MG63 (cell line): ENCODE measurements around the gene PRSS21. TPM values are rescaled to one million over a fixed set of nuclear protein-coding genes. Genes with fewer than 3 reads are reported as not detected.

Experiments
- DNase-seq: peaks from one replicate; pipeline ENCODE4 v3.0.0-alpha.2; 2020
- H3K27me3 ChIP-seq: fragments of 250-450 bp; sonication (Bioruptor Pico); 2 replicates; pipeline ENCODE4 v1.5.1; 2020; ENCODE audit warnings: mild to moderate bottlenecking, moderate library complexity
- H3K36me3 ChIP-seq: fragments of 250-450 bp; sonication (Bioruptor Pico); 2 replicates; pipeline ENCODE4 v1.5.1; 2020; ENCODE audit warnings: mild to moderate bottlenecking, moderate library complexity
- H3K4me3 ChIP-seq: fragments of 250-450 bp; sonication (Bioruptor Pico); 2 replicates; pipeline ENCODE4 v1.5.1; 2020; ENCODE audit warnings: mild to moderate bottlenecking, moderate library complexity
- H3K9me3 ChIP-seq: fragments of 250-450 bp; sonication (Bioruptor Pico); 2 replicates; pipeline ENCODE4 v1.5.1; 2020; ENCODE audit warnings: mild to moderate bottlenecking, moderate library complexity
- total RNA-seq: library from RNA; depleted of rRNA; stranded (reverse); fragments of >200 nt; shearing (Covaris generic); gene quantifications from 2 replicates; pipeline ENCODE4 v1.2.3, GENCODE V29; 2014; ENCODE audit warnings: low replicate concordance

Gene PRSS21
- total RNA-seq, 1 experiment from 2014 or later: 5.8 TPM

DNA sequence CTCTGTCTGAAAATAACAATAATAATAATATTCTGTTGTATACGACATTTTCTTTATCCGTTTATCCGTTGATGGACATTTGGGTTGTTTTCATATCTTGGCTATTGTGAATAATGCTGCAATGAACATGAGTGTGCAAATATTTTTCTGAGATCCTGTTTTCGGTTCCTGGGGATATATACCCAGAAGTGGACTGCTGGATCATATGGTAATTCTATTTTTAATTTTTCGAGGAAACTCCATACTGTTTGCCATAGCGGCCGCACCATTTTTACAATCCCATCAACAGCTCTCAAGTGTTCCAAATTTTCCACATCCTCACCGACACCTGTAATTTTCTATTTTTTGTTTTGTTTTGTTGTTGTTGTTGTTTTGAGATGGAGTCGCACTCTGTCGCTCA lies 24.1 kb upstream of the PRSS21 start:
- no peaks in the 10 kb centered on the region for H3K36me3 ChIP-seq
- DNase-seq: no peak
- no peak overlapping the region for H3K4me3 ChIP-seq
- no peaks in the 10 kb centered on the region for H3K9me3 ChIP-seq
- peaks cover 36% of the 10 kb centered on the region for H3K27me3 ChIP-seq

DNA sequence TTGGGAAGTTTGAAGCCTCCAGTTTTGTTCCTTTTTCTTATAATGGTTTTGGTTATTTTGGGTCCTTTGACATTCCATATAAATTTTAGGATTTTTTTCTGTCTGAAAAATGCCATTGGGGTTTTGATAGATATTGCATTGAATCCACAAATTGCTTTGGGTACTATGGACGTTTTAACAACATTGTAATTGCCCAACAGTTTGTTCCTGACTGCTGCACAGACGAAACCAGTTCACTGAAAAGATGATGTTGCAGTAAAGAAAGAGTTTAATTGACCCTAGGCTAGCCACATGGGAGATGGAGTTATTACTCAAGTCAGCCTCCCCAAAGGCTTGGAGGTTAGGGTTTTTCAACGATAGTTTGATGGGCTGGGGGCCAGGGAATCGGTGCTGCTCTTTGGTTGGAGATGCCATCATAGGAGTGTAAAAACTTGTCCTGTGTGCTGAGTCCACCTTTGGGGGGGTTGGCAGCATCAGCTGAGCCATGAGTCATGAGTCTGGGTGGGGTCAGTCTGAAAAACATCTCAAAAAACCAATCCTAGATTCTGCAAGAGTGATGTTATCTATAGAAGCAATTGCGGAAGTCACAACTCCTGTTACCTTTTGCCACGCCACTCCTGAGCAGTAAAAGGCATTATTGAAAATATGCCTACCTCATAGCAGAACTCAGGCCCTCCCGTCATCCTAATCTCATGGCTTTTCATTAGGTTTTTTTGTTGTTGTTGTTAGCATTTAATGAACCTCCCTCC lies 21.5 kb upstream of the PRSS21 start:
- H3K36me3 ChIP-seq: no peaks in the 10 kb centered on the region
- no peaks in the 10 kb centered on the region for H3K9me3 ChIP-seq
- peaks cover 21% of the 10 kb centered on the region for H3K27me3 ChIP-seq
- no peak for DNase-seq
- H3K4me3 ChIP-seq: no peak overlapping the region

DNA sequence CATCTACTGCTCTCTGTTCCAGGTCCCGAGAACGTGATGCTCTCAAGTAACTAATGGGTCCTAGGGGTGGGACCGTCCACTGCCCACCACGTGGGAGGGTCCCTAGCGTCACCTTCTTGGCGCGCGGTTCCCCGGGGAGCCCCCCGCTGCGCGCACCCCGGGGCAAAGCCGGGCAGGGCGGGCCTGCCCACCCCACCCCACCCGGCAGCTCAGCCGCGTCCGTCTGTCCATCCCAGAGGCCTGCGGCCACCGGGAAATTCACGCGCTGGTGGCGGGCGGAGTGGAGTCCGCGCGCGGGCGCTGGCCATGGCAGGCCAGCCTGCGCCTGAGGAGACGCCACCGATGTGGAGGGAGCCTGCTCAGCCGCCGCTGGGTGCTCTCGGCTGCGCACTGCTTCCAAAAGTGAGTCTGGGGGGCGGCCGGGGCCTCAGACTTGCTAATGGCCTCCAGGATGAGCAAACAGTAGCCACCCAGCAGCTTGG lies 18.3 kb upstream of the PRSS21 start:
- DNase-seq: no peak

DNA sequence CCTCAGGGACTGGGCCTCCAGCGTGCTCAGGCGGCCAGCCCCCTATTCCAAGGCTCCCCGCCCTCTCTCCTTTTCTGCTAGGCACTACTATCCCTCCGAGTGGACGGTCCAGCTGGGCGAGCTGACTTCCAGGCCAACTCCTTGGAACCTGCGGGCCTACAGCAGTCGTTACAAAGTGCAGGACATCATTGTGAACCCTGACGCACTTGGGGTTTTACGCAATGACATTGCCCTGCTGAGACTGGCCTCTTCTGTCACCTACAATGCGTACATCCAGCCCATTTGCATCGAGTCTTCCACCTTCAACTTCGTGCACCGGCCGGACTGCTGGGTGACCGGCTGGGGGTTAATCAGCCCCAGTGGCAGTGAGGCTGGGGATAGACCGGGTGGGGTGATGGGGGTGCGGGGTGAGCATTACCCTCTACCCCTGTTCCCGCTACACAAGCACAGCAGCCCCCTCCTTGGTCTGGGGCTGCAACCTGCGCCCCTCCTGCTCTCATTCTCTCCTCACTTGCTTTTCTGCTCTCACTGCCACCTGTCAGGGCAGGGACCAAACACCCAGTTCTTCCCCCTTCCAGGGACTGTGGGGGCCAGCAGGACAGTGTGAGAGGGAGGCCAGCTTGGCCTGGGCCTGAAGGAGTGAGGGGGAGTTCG lies 17.7 kb upstream of the PRSS21 start:
- no peak for DNase-seq
- no peaks in the 10 kb centered on the region; the same call in 1 of the 2 replicates for H3K27me3 ChIP-seq
- H3K9me3 ChIP-seq: peaks cover 17% of the 10 kb centered on the region
- H3K4me3 ChIP-seq: no peak overlapping the region
- H3K36me3 ChIP-seq: no peaks in the 10 kb centered on the region

More for the DNA sequence above, 18.3 kb upstream of the PRSS21 start:
- H3K27me3 ChIP-seq: no peaks in the 10 kb centered on the region; the same call in 1 of the 2 replicates
- H3K36me3 ChIP-seq: no peaks in the 10 kb centered on the region
- H3K9me3 ChIP-seq: peaks cover 11% of the 10 kb centered on the region
- H3K4me3 ChIP-seq: no peak overlapping the region

DNA sequence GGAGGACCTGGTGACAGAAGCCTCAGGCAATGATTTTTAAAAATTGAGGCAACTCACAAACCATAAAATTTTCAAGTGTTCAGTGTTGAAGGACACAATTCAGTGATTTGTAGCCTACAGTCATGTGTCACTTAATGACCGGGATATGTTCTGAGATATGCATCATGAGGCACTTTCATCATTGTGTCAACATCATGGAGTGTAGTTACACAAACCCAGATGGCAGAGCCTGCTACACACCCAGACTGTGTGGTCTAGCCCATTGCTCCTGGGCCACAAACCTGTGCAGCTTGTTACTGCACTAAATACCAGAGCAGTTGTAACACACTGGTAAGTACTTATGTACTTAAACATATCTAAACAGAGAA lies 17.2 kb upstream of the PRSS21 start:
- no peak for DNase-seq
- H3K9me3 ChIP-seq: peaks cover 20% of the 10 kb centered on the region
- no peak overlapping the region for H3K4me3 ChIP-seq
- no peaks in the 10 kb centered on the region for H3K36me3 ChIP-seq
- no peaks in the 10 kb centered on the region; the same call in 1 of the 2 replicates for H3K27me3 ChIP-seq

DNA sequence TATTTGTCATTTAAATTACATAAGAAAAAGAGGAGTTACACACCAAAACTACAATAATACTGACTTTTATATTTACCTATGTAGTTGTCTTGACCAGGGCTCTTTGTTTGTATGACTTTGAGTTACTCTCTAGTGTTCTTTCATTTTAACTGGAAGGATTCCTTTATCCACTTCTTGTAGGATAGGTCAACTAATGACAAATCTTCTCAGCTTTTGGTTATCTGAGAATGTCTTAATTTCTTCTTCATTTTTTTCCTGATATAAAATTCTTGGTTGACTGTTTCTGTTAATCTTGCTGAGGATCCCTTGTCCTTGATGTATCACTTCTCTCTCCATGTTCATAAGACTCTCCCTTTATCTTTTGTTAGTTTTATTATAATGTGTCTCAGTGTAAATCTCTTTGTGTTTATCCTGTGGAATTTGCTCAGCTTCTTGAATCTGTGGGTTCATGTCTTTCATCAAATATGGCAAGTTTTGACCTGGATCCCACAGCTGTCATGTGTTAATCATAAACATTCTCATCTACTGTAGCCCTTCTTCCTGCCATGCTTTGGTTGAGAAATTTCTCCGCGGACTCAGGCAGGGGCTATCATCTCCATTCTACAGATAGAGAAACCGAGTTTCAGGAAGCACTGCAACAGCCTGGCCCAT lies 13.4 kb upstream of the PRSS21 start:
- Histone ChIP-seq H3K4me3 (no peak overlapping the region), H3K27me3 (no peaks in the 10 kb centered on the region; the same call in 1 of the 2 replicates), H3K9me3 (peaks cover 38% of the 10 kb centered on the region), H3K36me3 (no peaks in the 10 kb centered on the region)
- DNase-seq: no peak

DNA sequence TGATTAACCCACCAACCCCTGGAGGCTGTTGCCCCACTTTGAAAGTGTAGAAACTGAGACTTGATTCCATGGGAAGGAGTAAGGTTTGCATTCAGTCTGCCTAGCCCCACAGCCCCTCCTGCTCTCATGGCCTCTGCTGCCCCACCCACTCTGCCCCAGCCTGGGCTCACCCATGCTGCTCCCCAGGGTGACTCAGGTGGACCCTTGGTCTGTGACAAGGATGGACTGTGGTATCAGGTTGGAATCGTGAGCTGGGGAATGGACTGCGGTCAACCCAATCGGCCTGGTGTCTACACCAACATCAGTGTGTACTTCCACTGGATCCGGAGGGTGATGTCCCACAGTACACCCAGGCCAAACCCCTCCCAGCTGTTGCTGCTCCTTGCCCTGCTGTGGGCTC lies 12.3 kb upstream of the PRSS21 start:
- Histone ChIP-seq H3K4me3 (no peak overlapping the region), H3K36me3 (no peaks in the 10 kb centered on the region), H3K9me3 (peaks cover 46% of the 10 kb centered on the region), H3K27me3 (no peaks in the 10 kb centered on the region; the same call in 1 of the 2 replicates)
- DNase-seq: no peak

DNA sequence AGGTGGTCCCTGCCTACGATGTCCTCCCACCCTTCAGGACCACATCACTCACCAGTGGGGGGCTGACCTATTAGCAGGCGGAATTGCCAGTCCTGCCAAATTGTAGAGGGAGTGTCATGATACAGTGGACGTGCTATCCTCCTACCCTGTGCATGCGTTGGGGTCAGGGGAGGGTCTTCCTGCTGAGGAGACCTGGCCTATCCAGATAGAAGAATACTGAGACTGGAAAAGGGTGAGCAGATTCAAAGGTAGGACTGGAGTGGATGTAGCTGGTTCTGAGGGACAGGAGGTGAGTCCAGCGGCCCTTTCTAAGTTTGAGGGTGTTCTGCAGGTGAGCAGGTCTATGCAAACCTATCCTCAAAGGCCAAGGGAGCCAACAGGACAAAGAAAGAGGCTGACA lies 10.8 kb upstream of the PRSS21 start:
- Histone ChIP-seq H3K4me3 (no peak overlapping the region), H3K9me3 (peaks cover 46% of the 10 kb centered on the region), H3K27me3 (no peaks in the 10 kb centered on the region; the same call in 1 of the 2 replicates), H3K36me3 (no peaks in the 10 kb centered on the region)
- no peak for DNase-seq

DNA sequence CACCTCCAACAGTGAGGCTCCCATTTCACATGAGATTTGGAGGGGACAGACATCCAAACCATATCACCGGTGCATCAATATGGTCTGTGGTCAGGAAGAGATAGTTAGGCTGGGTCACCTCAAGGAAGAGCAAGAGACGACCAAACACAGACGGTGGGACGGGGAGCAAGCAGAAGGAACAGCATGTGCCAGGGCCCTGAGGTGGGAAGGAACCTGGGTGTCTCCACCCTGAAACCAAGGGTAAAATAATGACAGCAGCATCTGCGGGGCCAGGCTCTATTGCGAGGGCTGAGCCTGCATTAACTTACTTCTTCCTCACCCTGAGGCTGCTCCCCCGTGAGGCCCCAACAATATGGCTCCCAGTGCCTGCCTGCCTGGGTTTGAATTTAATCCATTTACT lies 8.9 kb upstream of the PRSS21 start:
- no peak for DNase-seq
- H3K4me3 ChIP-seq: no peak overlapping the region
- no peaks in the 10 kb centered on the region for H3K36me3 ChIP-seq
- H3K9me3 ChIP-seq: peaks cover 41% of the 10 kb centered on the region
- H3K27me3 ChIP-seq: no peaks in the 10 kb centered on the region; the same call in 1 of the 2 replicates

DNA sequence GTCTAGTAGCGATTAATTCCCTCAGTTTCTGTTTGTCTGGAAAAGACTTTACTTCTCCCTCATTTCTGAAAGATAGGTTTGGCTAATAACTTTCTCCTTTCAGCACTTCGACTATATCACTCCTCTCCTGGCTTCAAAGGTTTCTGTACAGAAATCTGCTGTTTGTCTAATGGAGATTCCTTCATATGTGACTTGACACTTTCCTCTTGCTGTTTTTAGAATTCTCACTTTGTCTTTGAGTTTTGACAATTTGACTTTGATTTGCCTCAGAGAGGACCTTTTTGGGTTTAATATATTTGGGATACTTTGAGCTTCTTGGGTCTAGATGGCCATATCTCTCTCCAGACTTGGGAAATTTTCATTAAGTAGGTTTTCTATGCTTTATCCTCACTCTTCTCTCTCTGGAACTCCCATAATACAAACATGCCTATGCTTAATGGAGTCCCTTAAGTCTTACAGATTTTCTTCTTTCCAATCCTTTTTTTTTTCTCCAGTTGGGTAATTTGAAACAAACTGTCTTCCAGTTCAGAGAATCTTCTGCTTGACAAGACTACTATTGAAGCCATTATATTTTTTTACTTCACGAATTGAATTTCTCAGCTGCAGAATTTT lies 7.8 kb upstream of the PRSS21 start:
- Histone ChIP-seq H3K27me3 (no peaks in the 10 kb centered on the region), H3K9me3 (peaks cover 30% of the 10 kb centered on the region), H3K36me3 (no peaks in the 10 kb centered on the region), H3K4me3 (no peak overlapping the region)
- DNase-seq: no peak

DNA sequence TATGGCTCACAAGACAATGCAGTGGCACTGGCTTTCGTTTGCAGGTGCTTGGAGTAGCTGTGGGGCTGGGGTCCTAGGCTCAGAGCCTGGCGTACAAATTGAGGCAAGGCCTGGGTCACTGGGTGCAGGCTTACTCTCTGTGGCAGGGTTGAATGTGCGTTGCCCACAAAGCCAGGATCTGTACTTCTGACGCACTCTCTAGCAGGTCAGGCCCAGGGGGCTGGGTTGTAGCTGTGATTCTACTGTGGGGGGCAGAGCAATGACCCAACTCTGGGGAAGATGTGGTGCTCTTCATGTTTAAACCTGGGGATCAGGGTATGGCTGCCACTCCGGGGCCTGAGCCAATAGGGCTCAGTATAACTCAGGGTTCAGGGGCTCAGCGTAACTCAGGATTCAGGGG lies 6.4 kb upstream of the PRSS21 start:
- no peak overlapping the region for H3K4me3 ChIP-seq
- peaks cover 20% of the 10 kb centered on the region for H3K9me3 ChIP-seq
- H3K27me3 ChIP-seq: no peaks in the 10 kb centered on the region
- H3K36me3 ChIP-seq: no peaks in the 10 kb centered on the region
- DNase-seq: no peak

DNA sequence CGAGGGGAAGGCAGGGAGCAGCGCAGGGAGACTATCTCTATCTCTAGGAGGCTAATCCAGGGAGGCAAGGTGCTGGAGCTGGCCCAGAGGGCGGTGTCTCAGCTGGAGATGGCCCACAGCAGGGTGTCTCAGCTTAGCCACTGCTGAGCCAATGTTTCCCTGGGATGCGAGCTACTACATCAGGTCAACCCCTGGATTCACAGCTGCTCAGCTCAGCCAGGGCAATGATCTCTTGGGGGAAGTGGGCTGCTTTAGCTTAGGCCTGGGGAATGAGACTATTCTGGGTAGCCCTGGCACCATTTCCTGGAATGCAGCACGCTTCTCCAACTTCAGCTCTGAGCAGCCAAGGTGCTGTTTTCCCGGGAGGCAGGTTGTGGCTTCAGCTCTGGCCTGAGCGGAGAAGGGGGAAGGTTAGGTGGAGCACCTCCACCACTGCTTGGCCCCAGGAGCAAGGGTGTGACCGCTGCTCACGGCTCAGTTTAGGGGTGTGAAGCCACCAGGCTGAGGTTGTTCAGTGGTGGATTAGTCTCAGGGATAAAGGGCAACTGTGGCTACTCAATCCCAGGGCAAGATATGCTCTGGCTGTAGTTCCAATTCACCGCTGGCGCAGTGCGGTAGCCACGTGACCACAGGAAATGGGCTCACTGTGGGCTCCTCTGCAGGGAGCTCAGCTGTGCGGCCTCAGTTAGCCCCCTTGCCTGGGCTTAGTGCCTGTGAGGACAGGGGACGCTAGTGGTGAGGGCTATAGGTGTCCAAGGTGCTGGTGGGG lies 5.2 kb upstream of the PRSS21 start:
- peak; percentile 77 for DNase-seq
- peaks cover 15% of the 10 kb centered on the region for H3K9me3 ChIP-seq
- H3K4me3 ChIP-seq: no peak overlapping the region
- no peaks in the 10 kb centered on the region for H3K27me3 ChIP-seq
- no peaks in the 10 kb centered on the region for H3K36me3 ChIP-seq

DNA sequence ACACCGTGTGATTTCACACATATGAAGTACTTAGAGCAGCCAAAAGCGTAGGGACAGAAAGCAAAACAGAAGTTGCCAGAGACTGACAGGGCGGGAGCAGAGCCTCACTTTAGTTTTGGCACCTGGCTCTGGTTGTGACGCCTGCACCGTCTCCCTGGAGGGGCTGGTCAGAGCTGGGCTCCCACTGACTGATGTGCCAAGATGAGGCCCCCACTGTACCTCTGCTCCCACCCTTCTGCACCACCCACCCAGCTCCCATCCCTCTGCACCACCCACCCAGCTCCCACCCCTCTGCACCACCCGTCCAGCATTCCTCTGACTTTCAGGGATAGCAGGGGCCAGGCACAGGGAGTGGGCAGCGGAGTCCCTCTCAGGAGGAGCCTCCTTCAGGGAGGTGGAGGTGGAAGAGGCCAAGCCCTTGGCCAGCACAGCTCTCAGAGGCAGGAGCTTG lies 3.2 kb upstream of the PRSS21 start:
- DNase-seq: no peak
- Histone ChIP-seq H3K9me3 (peaks cover 7% of the 10 kb centered on the region; the same call in 1 of the 2 replicates), H3K4me3 (no peak overlapping the region), H3K36me3 (no peaks in the 10 kb centered on the region), H3K27me3 (no peaks in the 10 kb centered on the region)

DNA sequence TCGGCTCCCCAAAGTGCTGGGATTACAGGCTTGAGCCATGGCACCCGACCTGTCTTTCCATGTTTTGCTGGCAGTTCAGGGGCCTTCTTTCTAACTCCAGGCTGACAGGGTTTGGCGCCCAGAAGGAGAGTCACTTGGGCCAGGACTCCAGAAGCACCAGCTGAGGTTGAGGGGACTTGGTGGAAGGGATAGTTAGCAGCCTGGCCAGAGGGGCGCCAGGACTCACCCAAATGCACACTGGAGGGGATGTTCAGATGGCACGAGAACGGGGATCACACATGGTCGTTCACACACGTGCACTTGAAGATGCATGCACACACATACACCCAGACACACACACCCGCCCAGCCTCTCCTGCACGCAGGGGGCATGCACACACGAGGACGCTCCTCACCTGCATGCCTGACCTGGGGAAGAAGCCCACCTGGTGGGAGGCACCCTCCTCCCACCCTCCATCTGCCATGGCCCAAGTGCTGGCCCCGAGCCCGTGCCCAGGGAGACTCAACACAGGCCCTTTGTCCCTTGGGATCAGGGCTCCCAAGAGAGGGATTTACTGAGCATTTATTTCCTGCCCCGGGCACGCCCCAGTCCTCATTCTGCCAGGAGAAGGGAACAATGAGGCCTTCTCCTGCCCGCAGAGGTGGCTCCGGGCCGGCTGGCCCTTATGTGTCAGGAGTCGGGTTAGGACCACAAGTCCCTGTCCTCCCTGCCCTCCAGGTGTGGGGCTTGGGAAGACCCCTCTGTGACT lies 2.3 kb upstream of the PRSS21 start:
- Histone ChIP-seq H3K27me3 (no peaks in the 10 kb centered on the region), H3K9me3 (no peaks in the 10 kb centered on the region), H3K4me3 (no peak overlapping the region), H3K36me3 (no peaks in the 10 kb centered on the region)
- no peak for DNase-seq

DNA sequence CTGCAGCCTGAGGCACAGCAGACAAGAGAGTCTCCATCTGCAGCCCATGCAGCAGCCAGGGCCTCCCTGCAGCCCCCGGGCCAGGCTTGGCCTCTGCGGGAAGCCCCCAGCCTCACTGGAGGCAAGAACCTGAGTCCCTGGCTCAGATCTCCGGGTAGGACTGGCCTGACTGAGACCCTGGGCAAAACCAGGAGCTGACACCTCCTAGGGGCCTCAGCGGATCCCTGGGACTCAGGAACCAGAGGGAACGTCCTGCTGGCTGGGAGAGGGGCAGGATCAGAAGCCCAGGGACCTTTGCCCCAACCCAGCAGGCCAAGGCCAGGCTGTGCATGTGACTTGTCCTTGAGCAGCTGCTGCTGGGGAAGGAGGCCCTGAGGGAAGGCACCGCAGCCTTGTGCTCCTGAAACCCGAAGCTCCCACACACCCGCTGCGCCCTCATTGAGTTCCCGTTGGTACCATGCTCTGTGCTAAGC lies 1.7 kb upstream of the PRSS21 start:
- DNase-seq: no peak
- H3K9me3 ChIP-seq: no peaks in the 10 kb centered on the region
- no peak overlapping the region for H3K4me3 ChIP-seq
- H3K27me3 ChIP-seq: no peaks in the 10 kb centered on the region
- H3K36me3 ChIP-seq: no peaks in the 10 kb centered on the region
